RKO (cell line): ENCODE results near the gene TM2D1.
"Not testable (repeated sequence)": the region's sequence is repeated elsewhere in the genome, so short reads cannot be mapped to it uniquely, and the experiment has no call there.

Experiments used
- DNase-seq: peaks from one replicate; pipeline ENCODE4 v3.0.0-alpha.2; 2016; ENCODE audit warnings: low spot score

TM2D1 gene

DNA sequence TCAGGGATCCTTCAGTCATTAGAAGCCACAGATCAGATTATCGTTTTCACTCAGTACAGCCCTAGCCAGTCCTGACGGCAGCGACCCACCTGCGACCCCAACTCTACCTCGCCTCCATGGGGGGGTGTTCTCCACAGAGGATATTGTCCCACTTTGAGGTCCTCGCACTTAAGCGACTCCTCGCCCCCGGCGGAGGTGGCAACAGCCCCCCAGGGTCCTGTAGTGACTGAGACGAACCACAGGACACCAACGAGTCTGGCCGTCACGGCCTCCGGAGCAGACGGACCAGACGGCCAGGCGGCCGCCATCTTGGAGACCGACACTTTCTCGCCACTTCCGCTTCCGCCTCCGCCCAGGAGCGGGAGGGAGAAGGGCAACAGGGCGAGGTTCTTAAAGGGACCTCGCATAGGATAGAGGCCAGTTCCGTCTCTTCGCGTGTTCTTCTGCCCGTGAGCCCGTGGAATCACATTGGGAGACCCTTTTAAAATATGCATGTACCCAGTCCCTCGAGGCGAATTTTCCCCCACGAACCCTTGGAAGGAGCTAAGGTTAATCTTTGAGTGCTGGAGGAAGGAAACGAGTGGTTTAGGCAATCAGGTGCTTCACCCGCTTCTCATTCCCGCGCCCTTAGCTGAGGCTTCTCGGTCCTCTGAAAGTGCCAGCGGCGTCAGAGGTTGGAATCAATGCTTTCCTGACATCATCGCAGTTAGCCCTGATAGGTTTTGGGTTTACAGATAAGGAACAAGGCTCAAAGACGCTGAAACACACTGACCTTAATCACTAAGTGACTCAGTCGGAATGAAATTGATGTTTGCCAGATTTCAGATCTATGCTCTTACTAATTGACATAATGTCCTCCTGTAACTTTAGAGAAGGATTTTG, at the start of gene TM2D1:
Gene TM2D1 (minus strand): TSS at position 329 of the 882 bp plus-strand sequence. CDS start 21 bp downstream, at position 308.
- peak; percentile 93 for DNase-seq

DNA sequence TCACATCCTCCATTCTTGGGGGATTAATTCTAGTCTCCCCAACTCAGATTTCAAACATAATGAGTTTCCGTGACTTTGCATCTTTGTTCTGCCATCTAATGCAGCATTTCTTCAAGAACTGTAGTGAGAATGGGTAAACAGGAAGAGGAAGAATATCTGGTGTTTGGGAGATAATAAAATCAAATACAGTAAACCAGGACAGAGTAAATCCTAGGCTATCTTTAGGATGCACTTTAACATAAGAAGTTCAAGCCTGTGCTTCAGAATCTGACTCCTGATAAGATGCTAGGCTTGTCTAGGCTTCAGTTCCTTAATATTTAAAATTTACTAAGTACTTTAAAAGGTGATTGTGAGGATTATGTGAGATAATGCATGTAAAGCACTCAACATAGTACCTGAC, 45.2 kb upstream of the TM2D1 start:
- no peak for DNase-seq

DNA sequence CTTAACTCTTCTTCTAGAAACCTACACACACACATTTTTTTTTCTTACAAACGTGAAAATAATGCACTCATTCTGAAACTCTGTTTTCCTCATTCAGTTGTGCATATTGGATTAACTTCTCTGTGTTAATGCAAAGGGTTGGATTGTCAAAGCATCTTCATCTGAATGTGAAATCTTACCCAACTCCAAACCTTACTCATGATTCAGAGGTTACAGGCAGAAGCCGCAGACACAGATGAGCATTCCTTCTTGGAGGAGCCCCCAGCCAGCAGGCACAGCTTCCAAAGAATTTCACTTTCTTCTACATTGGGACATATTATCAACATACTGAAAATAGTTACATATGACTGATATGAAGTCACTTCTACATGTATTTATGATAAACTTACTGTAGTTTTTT, 33.0 kb upstream of the TM2D1 start:
- DNase-seq = no peak

DNA sequence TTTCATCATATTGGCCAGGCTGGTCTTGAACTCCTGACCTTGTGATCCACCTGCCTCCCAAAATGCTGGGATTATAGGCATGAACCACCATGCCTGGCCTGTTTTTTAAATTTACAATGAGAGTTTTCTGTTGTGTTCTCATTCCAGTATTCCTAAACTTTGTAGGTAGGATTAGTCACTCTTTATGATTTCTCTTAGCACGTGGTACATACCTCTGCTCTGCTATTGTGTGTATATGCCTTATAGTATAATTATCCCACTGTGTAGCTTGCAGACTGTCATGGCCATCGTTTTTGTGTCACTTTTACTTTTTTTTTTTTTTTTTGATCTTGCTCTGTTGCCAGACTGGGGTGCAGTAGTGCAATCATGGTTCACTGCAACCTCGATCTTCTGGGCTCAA, 31.8 kb upstream of the TM2D1 start:
- DNase-seq = no peak

GRCh38 chr1:61754545-61754944, 29.6 kb upstream of the TM2D1 start:
- no peak for DNase-seq

- DNase-seq = no peak
Observed at GRCh38 chr1:61753998-61754508, 29.1 kb upstream of the TM2D1 start.

DNA sequence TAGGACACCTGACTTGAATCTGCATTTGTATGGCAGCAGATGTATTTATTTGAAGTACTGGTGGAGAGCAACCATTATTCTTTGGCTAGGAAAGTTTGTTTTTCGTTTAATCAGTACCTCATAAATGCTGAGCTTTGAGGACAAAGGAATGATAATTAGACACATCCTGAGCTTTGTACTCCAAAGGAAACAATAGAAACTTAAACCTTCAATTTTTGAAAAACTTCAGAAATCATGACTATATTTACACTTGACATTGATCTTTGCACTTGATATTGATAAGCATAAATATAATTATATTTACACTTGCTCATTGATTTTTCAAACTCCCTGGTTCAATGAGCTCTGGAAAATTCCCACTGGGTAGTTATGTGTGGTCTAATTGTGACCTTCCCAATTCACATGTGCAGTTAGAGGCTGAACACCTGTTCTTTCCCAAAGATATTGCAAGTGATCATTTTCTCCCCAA, 28.0 kb upstream of the TM2D1 start:
- no peak for DNase-seq

DNA sequence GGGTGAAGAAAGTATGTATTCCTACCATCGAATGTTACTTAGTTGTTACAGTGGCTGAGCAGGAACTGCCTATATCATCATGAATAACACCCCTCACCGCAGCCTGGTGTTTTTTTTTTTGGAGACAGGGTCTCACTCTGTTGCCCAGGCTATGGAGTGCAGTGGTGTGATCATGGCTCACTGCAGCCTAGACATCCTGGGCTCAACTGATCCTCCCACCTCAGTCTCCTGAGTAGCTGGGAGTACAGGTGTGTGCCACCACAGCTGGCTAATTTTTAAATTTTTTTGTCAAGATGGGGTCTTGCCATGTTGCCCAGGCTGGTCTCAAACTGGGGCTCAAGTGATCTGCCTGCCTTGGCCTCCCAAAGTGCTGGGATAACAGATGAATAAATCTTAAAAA, 24.6 kb upstream of the TM2D1 start:
- DNase-seq = no peak

DNA sequence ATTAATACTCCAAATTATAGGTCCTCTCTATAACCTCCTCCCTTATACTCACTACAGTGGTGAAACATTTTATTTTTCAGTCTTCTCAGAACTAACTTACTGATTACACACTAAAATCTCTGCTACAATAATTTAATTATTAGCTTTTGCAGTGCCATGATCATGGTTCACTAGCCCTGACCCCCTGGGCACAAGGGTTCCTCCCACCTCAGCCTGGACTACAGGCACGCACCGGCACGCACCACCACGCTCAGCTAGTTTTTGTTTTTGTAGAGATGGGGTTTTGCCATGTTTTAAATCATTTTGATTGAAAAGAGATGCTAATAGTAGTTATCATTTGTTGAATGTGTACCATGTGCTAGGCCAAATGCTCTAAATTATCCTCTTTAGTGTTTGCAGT, 23.6 kb upstream of the TM2D1 start:
- DNase-seq = no peak

- DNase-seq = no peak
Observed at GRCh38 chr1:61746813-61747212, 21.9 kb upstream of the TM2D1 start.

- DNase-seq = no peak
Observed at GRCh38 chr1:61743716-61744580, 19.0 kb upstream of the TM2D1 start.

GRCh38 chr1:61743431-61743705, 18.4 kb upstream of the TM2D1 start:
- DNase-seq = no peak

GRCh38 chr1:61742620-61743430, 17.9 kb upstream of the TM2D1 start:
- DNase-seq = peak; percentile 52

DNA sequence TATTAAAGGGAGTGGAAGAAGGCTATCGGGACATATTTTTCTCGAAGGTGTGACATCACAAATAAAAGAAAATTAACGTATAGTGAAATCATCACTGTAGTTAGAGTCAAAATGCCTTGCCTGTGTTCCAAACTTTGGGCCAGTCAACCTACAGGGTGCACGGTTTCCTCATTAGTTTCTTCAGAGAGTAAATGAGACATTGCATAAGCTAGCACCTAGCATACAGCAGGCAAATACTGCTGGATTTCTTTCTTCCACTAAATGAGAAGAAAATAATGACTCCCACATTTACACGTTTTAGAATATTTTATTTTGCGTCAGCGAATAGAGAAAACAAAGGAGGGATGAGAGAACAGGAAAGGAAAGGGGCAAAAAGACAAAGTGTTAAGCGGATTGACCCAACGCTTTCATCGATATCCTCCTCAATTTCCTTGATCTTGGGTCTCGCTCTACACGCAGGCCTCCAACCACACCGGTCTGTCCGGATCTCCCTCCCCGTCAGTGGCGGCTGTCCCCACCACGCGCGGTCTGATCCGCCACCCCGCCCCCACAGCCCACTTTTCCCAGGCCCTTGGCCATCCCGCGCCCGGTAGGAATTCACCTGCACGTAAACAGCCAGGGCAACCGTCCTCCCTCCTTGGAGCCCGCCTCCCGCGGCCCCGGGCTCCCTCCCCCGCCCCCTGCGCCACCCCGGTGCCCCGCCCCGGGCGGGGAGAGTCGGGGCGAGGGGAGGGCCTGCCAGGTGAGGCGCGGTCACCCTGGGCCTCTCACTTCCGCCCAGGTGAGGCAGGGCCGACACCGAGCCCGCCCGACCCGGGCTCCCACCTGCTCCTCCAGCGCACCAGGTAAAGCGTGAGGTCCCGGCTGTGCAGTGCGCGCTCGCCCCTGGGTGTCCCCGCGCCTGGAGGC, 17.0 kb upstream of the TM2D1 start, which contains the start of gene PATJ:
Gene PATJ (plus strand): TSS at position 770 of the 909 bp plus-strand sequence. CDS start 20,413 bp downstream, outside the sequence.
- DNase-seq = peak; percentile 50

- DNase-seq = no peak
Observed at GRCh38 chr1:61740751-61741700, 16.1 kb upstream of the TM2D1 start.

GRCh38 chr1:61732726-61733125, 7.8 kb upstream of the TM2D1 start:
- no peak for DNase-seq

GRCh38 chr1:61730679-61731078, 5.7 kb upstream of the TM2D1 start:
- not testable (repeated sequence) for DNase-seq

DNA sequence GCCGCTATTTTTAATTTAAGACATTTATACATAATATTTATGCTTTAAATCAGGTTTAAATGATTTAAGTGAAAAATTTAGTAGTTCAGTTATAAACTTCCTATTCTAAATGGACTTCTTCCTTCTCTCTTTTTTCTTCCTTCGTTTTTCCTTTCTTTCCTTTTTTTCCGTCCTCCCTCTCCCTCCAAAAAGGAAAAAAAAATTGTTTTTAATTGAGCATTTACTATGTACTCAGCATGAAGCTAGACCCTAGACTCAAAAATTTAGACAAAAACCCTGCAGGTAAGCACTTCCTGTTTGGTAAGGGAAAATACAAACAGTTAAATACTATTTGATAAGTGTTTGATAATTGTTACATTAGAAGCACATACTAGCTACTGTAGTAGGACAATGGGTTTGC, 2.6 kb upstream of the TM2D1 start:
- no peak for DNase-seq

GRCh38 chr1:61724506-61724812, 482 bp downstream of the TM2D1 start:
- peak; percentile 55 for DNase-seq
